ENCODE measurements around the gene NRXN2. TPM values are rescaled to one million over a fixed set of nuclear protein-coding genes. Genes with fewer than 3 reads are reported as not detected.

The NRXN2 gene
- total RNA-seq, 4 donors from 2014 or later = 1.6 to 4.2 (median 3.0) TPM

DNA sequence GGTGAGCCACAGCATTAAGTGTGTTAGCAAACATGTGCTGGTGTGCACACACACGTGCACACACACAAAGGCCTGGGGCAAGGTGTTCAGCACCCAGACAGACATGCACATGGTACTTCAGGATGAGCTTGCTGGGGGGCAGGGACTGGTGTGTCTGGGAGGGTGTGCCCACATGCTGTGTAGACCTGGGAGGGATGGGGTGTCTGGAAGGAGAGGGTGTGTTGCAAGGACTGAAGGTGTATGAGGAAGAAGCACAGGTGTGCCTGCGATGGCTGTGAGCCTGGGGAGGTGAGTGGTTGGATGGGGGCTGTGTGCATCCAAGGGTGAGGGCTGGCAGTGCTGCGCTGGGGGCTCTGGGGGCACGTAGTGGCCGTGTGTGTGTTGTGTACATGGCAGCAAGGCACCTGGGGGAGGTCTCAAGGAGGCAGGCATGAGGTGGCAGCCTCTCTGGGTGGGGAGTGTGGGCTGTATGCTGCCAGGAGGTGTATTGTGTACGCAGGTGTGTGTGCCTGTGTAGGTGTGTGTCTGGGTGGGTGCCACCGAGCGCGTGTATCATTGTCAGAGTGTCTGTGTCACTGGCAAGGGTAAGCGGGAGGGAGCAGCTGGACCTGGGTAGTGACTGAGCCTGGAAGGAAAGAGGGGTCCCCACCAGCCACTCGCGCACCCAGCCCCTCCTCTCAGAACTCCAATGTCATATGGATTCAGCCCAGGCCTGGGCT lies 2.2 kb downstream of the NRXN2 start:
- DNase-seq = no peak
- peaks cover 0 to 12% (median 0%) of the 10 kb centered on the region in 4 donors for H3K4me1 ChIP-seq
- no peaks in the 10 kb centered on the region for H3K36me3 ChIP-seq
- H3K27me3 ChIP-seq = peaks cover 0 to 15% of the 10 kb centered on the region in 2 donors
- no peak overlapping the region for H3K4me3 ChIP-seq
- no peak for TF ChIP-seq POLR2A (IDR thresholded peaks at IDR 0.05)
- TF ChIP-seq, protein P1, sequence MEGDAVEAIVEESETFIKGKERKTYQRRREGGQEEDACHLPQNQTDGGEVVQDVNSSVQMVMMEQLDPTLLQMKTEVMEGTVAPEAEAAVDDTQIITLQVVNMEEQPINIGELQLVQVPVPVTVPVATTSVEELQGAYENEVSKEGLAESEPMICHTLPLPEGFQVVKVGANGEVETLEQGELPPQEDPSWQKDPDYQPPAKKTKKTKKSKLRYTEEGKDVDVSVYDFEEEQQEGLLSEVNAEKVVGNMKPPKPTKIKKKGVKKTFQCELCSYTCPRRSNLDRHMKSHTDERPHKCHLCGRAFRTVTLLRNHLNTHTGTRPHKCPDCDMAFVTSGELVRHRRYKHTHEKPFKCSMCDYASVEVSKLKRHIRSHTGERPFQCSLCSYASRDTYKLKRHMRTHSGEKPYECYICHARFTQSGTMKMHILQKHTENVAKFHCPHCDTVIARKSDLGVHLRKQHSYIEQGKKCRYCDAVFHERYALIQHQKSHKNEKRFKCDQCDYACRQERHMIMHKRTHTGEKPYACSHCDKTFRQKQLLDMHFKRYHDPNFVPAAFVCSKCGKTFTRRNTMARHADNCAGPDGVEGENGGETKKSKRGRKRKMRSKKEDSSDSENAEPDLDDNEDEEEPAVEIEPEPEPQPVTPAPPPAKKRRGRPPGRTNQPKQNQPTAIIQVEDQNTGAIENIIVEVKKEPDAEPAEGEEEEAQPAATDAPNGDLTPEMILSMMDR (IDR thresholded peaks at IDR 0.05) = no peak
- H3K9me3 ChIP-seq = no peaks in the 10 kb centered on the region
- no peak overlapping the region for H3K27ac ChIP-seq

DNA sequence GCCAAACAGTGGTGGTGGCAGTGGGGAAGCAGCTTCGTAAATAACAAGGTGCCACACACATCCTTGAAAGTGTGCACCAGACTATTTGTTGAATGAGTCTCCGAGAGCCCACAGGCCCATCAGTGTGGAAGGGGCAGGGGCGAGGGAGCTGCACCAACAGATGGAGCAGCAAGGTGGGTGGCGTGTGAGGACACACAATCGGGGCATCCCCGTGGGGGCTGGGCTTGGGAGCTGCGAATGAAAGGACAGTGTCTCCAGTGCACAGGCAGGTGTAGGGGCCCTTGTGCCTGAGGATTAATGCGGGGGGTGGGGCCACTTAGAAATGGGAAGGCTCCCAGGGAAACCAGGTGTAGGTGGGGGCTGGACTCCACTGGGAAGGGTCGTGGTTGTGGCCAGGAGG lies 2.8 kb downstream of the NRXN2 start:
- H3K4me3 ChIP-seq = no peak overlapping the region
- no peak overlapping the region for H3K27ac ChIP-seq
- DNase-seq = no peak
- TF ChIP-seq, protein P1 (IDR thresholded peaks at IDR 0.05) = no peak
- no peak for TF ChIP-seq POLR2A (IDR thresholded peaks at IDR 0.05)
- peaks cover 0 to 12% (median 0%) of the 10 kb centered on the region in 4 donors for H3K4me1 ChIP-seq
- H3K27me3 ChIP-seq = peaks cover 0 to 15% of the 10 kb centered on the region in 2 donors
- H3K9me3 ChIP-seq = no peaks in the 10 kb centered on the region
- no peaks in the 10 kb centered on the region for H3K36me3 ChIP-seq

GRCh38 chr11:64719406-64719805 lies 3.6 kb downstream of the NRXN2 start:
- no peak for DNase-seq
- H3K4me3 ChIP-seq = no peak overlapping the region
- peaks cover 0 to 12% (median 0%) of the 10 kb centered on the region in 4 donors for H3K4me1 ChIP-seq
- peaks cover 0 to 15% of the 10 kb centered on the region in 2 donors for H3K27me3 ChIP-seq
- no peaks in the 10 kb centered on the region for H3K9me3 ChIP-seq
- H3K27ac ChIP-seq = no peak overlapping the region
- H3K36me3 ChIP-seq = no peaks in the 10 kb centered on the region
- TF ChIP-seq POLR2A (IDR thresholded peaks at IDR 0.05) = no peak
- TF ChIP-seq, protein P1 (IDR thresholded peaks at IDR 0.05) = no peak

GRCh38 chr11:64718780-64719124 lies 4.2 kb downstream of the NRXN2 start:
- peaks cover 0 to 22% of the 10 kb centered on the region in 2 donors for H3K27me3 ChIP-seq
- peaks cover 0 to 12% (median under 1%) of the 10 kb centered on the region in 4 donors for H3K4me1 ChIP-seq
- no peak overlapping the region for H3K27ac ChIP-seq
- H3K9me3 ChIP-seq = no peaks in the 10 kb centered on the region
- no peaks in the 10 kb centered on the region for H3K36me3 ChIP-seq
- TF ChIP-seq, protein P1 (IDR thresholded peaks at IDR 0.05) = no peak
- TF ChIP-seq POLR2A (IDR thresholded peaks at IDR 0.05) = no peak
- no peak for DNase-seq
- no peak overlapping the region for H3K4me3 ChIP-seq

DNA sequence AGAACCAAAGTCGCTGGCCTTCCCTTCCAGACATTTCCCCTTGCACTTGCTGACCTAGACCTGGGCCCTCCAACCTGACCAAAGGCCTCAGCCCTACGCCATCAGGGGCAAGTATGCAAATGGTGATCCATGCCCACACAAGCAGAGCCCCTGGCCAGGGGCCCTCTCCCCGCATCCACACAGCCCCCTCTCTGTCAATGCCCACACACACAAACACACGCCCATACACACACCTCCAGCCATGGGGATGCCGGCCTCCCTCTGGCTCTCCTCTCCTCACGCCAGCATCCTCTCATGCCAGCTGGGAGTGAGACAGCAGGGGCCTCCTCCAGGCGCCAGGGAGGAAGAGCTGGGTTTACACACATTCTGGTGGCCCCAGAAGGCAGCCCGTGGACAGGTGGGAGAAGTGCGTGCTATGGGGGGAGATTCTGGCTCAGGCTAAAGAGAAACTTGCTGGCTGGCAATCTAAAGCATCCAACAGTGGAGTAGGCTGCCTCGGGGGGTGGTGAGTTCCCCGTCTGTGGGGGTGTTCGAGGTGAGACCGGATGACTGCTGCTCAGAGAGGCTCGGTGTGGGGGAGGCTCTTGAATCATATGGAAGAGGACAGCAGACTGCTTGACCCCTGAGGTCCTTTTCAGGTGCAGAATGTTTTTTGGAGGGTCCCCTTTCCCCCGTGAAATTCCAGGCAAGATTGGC lies 4.8 kb downstream of the NRXN2 start:
- Histone ChIP-seq H3K4me3 (no peak overlapping the region), H3K27ac (no peak overlapping the region), H3K9me3 (no peaks in the 10 kb centered on the region), H3K36me3 (no peaks in the 10 kb centered on the region), H3K27me3 (peaks cover 0 to 25% of the 10 kb centered on the region in 2 donors), H3K4me1 (peaks cover 0 to 12% (median 3%) of the 10 kb centered on the region in 4 donors)
- peak in 1 of 3 donors; percentile 25 for DNase-seq
- TF ChIP-seq, protein P1 (IDR thresholded peaks at IDR 0.05) = no peak
- no peak for TF ChIP-seq POLR2A (IDR thresholded peaks at IDR 0.05)
